Heart right ventricle (tissue), 16 donors: Measurements from ENCODE around the gene ME3. TPM values are rescaled to one million over a fixed set of nuclear protein-coding genes. Genes with fewer than 3 reads are reported as not detected.
A peak's percentile ranks its signal among the peaks of the same experiment; 100 is the strongest.

Experiments
- ATAC-seq, 8 donors: fragments of 200-7000 bp; cut with Tn5 transposase; one replicate each; pipeline ENCODE4 v1.9.1; 2020; ENCODE audit warnings: mild to moderate bottlenecking in 8 of 8, moderate library complexity in 8 of 8, moderate number of reproducible peaks in 1 of 8
- DNase-seq, 2 donors: peaks; one replicate each; pipeline ENCODE4 v3.0.0-alpha.2; 2020
- H3K27ac ChIP-seq, 10 donors: fragments of 200-600 bp; sonication (generic) in 2 of 10; one replicate each; pipeline versions ENCODE4 v1.5.0 to v1.8.0; 2020 to 2022; ENCODE audit warnings: mild to moderate bottlenecking in 3 of 10
- H3K27me3 ChIP-seq, 7 donors: fragments of 200-600 bp; one replicate each; pipeline ENCODE4 v1.8.0; 2021 to 2022; ENCODE audit warnings: mild to moderate bottlenecking in 2 of 7
- H3K36me3 ChIP-seq, 9 donors: fragments of 200-600 bp; sonication (generic) in 1 of 9; one replicate each; pipeline versions ENCODE4 v1.5.0 to v1.8.0; 2020 to 2022; ENCODE audit warnings: mild to moderate bottlenecking in 2 of 9
- H3K4me1 ChIP-seq, 9 donors: fragments of 200-600 bp; sonication (generic) in 1 of 9; one replicate each; pipeline versions ENCODE4 v1.5.0 to v1.8.0; 2020 to 2022; ENCODE audit warnings: mild to moderate bottlenecking in 4 of 9
- H3K4me3 ChIP-seq, 10 donors: fragments of 200-600 bp; sonication (generic) in 2 of 10; one replicate each; pipeline versions ENCODE4 v1.5.0 to v1.8.0; 2020 to 2022; ENCODE audit warnings: mild to moderate bottlenecking in 7 of 10, moderate library complexity in 2 of 10
- H3K9me3 ChIP-seq, 11 donors: fragments of 200-600 bp in 10 of 11; sonication (generic) in 2 of 11; one replicate each; pipeline versions ENCODE4 v1.5.0 to v1.8.0; 2013 to 2022; ENCODE audit warnings: mild to moderate bottlenecking in 2 of 11, control low read depth in 1 of 11, moderate library complexity in 1 of 11
- CTCF ChIP-seq, 9 donors: fragments of 200-600 bp; sonication (generic) in 2 of 9; IDR thresholded peaks; one replicate each; pipeline versions ENCODE4 v1.5.0 to v1.8.0; 2021 to 2022; ENCODE audit warnings: antibody characterized with exemption in 9 of 9, mild to moderate bottlenecking in 5 of 9, moderate library complexity in 1 of 9
- WGBS, 2 donors: extraction: QIAGEN DNeasy Blood & Tissue Kit; methylation state at CpG; one replicate each; pipeline ENCODE4 v1.1.7; 2013; ENCODE audit warnings: inconsistent platforms in 1 of 2; 5-methylcytosine and 5-hydroxymethylcytosine counted together
- intact Hi-C, 10 donors: fragments of 100-400 bp; cut with DNase I; formaldehyde crosslinking; loops; one replicate each; pipeline versions ENCODE4 v1.11.1 to v1.14.2; 2022
- polyA plus RNA-seq, 2 donors: library from polyadenylated mRNA; stranded (reverse); fragments of 200-250 nt; gene quantifications; one replicate each; pipeline ENCODE4 v1.2.3, GENCODE V29; 2013
- total RNA-seq, 10 donors: library from RNA; stranded (reverse); fragmentation: NEBNext Ultra II Directional in 3 of 10; extraction: Animal tissue kit (Norgen Biotek cat#: 25700) in 3 of 10; gene quantifications; one replicate each; pipeline versions ENCODE4 v1.2.1 to v1.2.4, GENCODE V29; 2021 to 2023
- donor health status: Arrhythmogenic right ventricular cardiomyopathy.
- donor health status: ischemic (EF 13 %, LVEDD 7.1; RV severe dilation, severe dysfunction).
- donor health status: healthy with polysubstance abuse.
- donor health status: DM: no; HTN: yes; CAD: no.
- donor health status: DM: no; HTN: no; CAD: no.
- donor health status: ischemic (EF 25% LVEDD 6.9; RV normal size, moderate dysfunction).
- donor health status: ischemic (EF 25% LVEDD 5.7; RV mildly dilated, moderate dysfunction).
- donor health status: healthy.
- donor health status: DM: yes; HTN: yes; CAD: no.
- donor health status: Ischemic cardiomyopathy.
- donor health status: ischemic (EF 35%, LVEDD 5.7; RV mildly dilated, moderate dysfunction).
- donor health status: nonischemic (EF 11% LVEDD 7.7; RV severe dilation, severe dysfunction).
- donor health status: DM: yes; HTN: yes; CAD: no.
- donor health status: PGD.
- donor health status: ischemic (EF 29% LVEDD 5.4; RV normal size, mild dysfunction).
- donor health status: nonischemic (EF 23%, LVEDD 6.1; RV moderate dilation, normal function).

Gene ME3
- total and polyA plus RNA-seq, 12 donors = 17.2 to 46.8 (median 33.7) TPM

DNA sequence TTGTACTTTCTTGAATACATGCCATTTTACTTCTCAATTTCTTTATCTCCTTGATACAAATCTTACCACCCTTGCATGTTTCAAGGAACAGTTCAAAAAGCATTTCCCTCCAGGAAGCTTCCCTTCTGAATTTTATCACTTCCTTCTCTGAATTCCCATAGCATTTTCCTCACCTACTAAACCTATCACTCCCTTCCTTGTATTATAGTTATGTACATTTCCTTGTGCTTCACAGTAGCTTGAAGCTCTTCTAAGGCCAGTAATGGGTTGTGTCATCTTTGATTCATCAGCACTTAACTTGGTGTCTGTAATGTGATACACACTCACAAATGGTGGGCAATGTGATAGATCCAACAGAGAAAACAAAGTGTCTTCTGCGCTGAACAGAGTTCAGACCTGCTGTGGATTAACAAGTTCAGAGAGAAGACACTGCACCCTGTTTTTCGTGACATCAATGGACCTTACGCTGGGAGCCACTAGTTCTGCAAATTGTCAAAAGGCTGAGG, 170.2 kb downstream of the ME3 start:
- ATAC-seq (no peak), DNase-seq (no peak)
- Histone ChIP-seq H3K36me3 (peaks cover 0 to 25% (median 0%) of the 10 kb centered on the region in 9 donors), H3K4me3 (no peak overlapping the region), H3K27me3 (no peaks in the 10 kb centered on the region), H3K9me3 (no peaks in the 10 kb centered on the region), H3K4me1 (peaks cover 0 to 42% (median 13%) of the 10 kb centered on the region in 9 donors), H3K27ac (no peak overlapping the region)
- no peak for TF ChIP-seq CTCF (IDR thresholded peaks at IDR 0.05)
- intact Hi-C loops = loop anchor here in 1 of 10 donors (5.0 kb wide), 1 partner anchor 35 kb away; no protein-coding TSS in a partner anchor
- 98 to 99% methylated on average over 3 of the region's 3 CpGs for WGBS, 2 donors

DNA sequence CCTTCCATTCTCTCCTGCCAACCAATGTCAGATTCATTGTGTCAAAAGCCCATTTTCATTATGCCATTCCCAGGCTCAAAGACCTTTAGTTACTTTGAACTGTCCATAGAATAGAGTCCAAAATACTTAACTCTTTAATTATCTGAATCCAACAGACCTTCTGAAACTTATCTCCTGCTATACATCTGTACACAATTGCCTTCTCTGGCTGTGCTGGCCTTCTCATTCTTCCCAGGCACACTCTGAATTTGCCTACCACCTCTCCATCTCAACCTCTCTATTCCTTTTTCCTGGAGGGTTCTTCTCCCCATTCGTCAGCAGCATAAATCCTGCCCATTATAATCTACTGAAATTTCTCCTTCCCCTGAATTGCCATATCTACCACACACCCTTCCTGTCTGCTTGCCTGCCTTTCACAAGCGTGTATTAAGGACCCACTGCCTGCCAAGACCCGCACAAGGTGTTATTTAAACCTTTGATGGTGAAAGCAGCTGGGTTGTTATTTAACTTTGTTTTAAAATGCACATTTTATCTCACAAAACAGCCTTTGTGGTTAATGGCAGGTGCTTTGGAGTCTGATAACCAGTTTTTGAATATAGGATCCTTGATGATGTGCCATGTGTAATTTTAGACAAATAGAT, 171.8 kb downstream of the ME3 start:
- intact Hi-C loops = loop anchor here in 1 of 10 donors (5.0 kb wide), 1 partner anchor 37 kb away; no protein-coding TSS in a partner anchor
- peak overlapping the region in 1 of 10 donors; percentile 27 for H3K27ac ChIP-seq
- peaks cover 0 to 14% (median 0%) of the 10 kb centered on the region in 9 donors for H3K36me3 ChIP-seq
- H3K4me3 ChIP-seq = no peak overlapping the region
- H3K9me3 ChIP-seq = no peaks in the 10 kb centered on the region
- no peak for DNase-seq
- peaks cover 0 to 42% (median 13%) of the 10 kb centered on the region in 9 donors for H3K4me1 ChIP-seq
- H3K27me3 ChIP-seq = no peaks in the 10 kb centered on the region
- ATAC-seq = no peak
- TF ChIP-seq CTCF (IDR thresholded peaks at IDR 0.05) = no peak
- 62 to 72% methylated on average over 3 of the region's 3 CpGs for WGBS, 2 donors

- H3K4me3 ChIP-seq = no peak overlapping the region
- 57 to 70% methylated on average over 4 of the region's 4 CpGs for WGBS, 2 donors
- DNase-seq (no peak), ATAC-seq (peak in 2 of 8 donors; percentile 17 to 55)
- peaks cover 0 to 20% (median 0%) of the 10 kb centered on the region in 9 donors for H3K36me3 ChIP-seq
- H3K27me3 ChIP-seq = no peaks in the 10 kb centered on the region
- peaks cover 0 to 42% (median 13%) of the 10 kb centered on the region in 9 donors for H3K4me1 ChIP-seq
- intact Hi-C loops = loop anchor here in 1 of 10 donors (5.0 kb wide), 1 partner anchor 38 kb away; no protein-coding TSS in a partner anchor
- no peak for TF ChIP-seq CTCF (IDR thresholded peaks at IDR 0.05)
- H3K9me3 ChIP-seq = no peaks in the 10 kb centered on the region
- H3K27ac ChIP-seq = no peak overlapping the region
These were observed 172.7 kb downstream of the ME3 start for GRCh38 chr11:86499723-86500129.

DNA sequence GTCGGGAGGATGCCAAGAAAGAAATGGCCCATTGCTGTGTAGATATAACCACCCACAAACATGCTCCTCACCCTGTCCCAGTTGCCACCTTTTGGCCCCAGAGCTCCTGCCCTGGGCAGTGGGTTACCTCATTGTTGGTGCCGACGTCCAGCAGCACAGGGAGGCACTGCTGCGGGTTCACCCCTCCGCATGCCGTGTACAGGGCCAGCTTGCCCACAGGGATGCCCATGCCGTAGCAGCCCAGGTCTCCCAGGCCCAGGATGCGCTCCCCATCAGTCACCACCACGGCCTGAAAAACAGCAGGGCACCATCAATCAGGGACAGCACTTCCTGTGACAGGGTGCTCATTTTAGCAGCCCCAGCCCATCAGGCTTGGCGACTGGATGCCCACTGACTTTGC, 174.6 kb downstream of the ME3 start:
- Histone ChIP-seq H3K4me1 (peaks cover 1 to 36% (median 7%) of the 10 kb centered on the region in 9 donors), H3K27ac (no peak overlapping the region), H3K9me3 (no peaks in the 10 kb centered on the region), H3K36me3 (peaks cover 0 to 20% (median 0%) of the 10 kb centered on the region in 9 donors), H3K4me3 (no peak overlapping the region), H3K27me3 (no peaks in the 10 kb centered on the region)
- DNase-seq = no peak
- intact Hi-C loops = no loop called here
- ATAC-seq = peak in 1 of 8 donors; percentile 45
- WGBS, 2 donors = 91 to 96% methylated on average over 10 of the region's 10 CpGs
- no peak for TF ChIP-seq CTCF (IDR thresholded peaks at IDR 0.05)
